GM21717 (cell line): Measurements from ENCODE around the gene NOS2.
"Not testable (repeated sequence)": the region's sequence is repeated elsewhere in the genome, so short reads cannot be mapped to it uniquely, and the experiment has no call there.

Experiments
- ATAC-seq: cut with Tn5 transposase; IDR thresholded peaks from one replicate; pipeline ENCODE4 v1.9.1; 2021; ENCODE audit warnings: mild to moderate bottlenecking, moderate library complexity; ENCODE audit not compliant: unreplicated experiment

NOS2 gene

DNA sequence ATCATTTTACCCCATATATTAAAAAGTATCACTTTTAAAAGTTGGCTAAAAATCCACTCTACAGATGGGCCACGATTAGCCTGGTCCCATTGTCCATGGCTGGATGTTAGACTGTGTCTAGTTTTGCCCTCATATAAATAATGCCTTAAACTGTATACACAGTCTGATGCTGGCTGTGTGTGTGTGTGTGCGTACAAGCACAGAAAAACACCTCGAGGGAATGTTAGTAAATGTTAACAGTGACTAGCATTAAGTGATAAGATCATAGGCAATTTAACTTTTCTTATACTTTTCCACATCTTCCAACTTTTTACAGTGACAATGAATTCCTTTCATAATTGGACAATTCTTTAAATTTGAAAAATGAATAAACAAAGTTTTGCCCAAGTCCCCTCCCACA lies 8.2 kb downstream of the NOS2 start:
- no peak for ATAC-seq

DNA sequence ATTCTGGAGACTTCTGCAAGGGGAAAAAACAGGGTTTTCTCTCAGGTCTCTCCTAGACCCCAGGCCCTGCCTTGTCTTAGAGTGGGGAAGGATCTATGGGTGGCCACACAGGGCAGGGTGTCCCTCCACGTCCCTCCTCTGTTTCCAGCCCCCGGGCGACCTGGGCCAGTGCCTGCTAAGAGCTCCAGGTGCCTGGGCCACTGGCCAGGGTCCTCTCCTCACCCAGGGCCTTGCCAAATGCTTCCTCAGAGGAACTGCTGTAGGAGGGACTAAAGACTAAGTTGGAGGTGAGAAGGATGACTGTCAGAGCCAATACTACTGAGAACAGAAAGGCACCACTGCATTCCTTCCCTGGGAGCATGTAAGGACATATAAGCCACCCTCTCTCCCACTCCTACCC lies 11.4 kb downstream of the NOS2 start:
- no peak for ATAC-seq

DNA sequence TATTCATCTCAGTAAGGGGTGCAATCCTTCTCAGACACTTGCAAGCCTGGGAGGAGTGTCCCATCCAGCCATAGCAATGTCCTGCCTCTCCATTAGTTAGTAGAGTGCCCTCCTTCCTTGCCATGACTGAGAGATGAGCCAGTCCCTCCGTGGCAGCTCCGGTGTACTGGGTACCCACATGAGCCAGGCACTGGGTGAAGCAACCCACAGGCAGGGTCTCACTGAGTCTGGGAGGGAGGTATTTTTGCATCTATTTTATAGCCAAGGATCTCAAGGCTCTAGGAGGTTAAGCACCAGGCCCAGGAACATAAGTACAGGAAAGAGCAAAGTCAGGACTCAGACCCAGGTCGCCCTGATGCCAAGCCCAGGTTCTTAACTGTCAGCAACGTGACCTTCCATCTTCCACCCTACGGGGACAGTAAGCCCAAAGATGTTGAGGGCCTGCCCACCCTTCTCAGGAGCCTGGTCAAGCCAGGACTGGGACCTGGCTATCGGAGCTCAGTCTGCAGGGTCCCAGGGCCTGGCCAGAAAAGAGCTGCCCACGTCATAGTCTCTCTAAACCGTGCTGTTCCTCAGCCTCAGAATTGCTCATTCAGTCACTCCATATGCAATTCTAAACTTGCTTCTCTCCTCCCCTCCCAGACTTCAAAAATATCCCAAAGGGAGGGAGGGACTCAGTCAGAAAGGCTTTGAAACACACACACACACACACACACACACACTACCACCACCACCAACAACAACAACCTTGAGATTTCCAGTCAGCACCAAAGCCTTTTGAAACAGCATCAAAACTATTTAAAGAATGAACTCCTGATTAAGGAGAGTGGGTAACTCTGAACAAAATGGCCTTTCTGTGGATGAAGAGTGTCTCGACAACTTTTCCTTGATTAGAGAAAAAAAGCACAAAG lies 16.6 kb downstream of the NOS2 start:
- no peak for ATAC-seq

DNA sequence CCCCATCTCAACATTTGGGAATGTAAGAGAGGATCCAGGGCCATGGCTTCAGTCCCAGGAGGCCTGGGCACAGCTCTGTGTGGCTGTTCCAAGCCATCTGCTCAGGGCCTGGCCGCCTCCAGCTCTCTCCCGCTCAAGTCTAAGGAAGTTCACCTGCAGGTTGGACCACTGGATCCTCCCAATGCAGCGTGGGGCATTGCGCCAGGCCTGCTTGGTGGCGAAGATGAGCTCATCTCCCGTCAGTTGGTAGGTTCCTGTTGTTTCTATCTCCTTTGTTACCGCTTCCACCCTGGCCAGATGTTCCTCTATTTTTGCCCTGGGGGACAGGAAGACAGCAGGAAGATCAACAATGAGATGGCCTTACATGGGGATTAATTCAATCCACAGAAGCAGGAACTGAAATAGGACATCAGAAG lies 17.5 kb downstream of the NOS2 start:
- ATAC-seq = no peak

DNA sequence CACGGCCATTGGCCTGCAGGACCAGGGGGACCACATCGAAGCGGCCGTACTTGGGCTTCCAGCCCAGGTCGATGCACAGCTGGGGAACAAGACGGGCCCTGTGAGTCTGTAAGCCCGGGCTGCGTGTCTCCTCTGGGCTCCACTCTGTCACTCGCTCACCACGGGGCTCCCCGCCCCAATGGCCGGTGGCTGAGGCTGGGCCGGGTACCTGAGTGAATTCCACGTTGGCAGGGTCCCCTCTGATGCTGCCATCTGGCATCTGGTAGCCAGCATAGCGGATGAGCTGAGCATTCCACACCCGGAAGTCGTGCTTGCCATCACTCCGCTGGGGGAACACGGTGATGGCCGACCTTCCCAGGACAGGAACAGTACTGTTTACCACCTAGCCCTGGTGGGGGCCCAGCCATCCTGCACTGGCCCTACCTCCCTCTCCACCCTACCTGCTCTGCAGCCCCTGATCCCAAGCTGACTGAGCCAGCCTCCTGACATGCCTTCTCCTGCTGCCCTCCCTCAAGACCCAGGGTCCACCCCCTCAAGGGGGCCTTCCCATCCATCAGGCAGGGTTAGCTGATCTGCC lies 19.4 kb downstream of the NOS2 start:
- no peak for ATAC-seq

DNA sequence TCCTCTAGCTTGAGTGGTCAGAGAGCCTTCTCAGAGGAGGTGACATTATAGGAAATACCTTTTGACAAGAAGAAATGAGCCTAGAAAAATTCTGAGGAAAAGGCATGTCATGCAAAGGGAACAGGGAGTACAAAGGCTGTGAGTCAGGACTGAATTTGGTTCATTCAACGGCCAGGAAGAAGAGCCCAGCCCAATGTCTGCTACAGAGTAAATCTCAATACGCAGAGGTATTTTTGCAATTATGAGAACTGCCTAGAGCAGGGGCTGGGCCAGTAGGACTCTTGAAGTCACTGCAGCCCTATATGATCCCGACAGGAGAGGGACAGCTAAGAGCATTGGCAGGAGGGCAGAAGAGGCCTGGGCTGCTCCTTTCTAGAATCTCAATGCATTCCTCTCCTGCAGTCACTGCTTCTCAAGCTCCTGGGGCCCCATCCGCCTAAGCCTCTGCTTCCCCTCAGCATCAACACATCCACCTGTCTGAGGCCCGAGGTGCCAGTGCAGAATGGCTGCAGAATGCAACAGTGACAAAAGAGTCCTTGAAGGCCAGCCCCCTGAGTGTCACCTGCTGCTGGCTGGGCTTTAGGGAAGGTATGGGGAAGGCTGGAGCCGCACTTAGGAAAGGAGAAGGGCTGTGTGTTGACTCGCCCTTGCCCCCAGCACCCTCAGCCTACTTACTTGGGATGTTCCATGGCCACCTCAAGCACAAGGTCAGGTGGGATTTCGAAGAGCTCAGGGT lies 20.1 kb downstream of the NOS2 start:
- ATAC-seq = no peak

DNA sequence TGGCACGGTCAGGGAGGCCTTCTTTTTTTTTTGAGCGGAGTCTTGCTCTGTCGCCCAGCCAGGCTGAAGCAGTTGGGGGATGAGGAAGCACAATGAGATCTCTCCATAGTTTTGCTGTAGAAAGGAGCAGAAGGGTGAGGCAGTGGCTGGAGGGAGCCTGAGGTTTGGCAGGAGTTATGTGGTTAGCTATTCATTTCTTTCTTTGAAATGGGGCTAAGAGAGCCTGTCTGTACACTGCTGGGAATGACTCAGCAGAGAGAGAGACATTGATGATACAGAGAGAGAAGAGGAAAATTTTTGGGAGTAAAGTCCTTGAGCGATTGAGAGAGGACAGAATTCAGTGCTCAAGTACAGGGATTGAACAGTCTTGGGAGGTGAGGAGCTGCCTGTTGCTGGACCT lies 22.1 kb downstream of the NOS2 start:
- no peak for ATAC-seq

DNA sequence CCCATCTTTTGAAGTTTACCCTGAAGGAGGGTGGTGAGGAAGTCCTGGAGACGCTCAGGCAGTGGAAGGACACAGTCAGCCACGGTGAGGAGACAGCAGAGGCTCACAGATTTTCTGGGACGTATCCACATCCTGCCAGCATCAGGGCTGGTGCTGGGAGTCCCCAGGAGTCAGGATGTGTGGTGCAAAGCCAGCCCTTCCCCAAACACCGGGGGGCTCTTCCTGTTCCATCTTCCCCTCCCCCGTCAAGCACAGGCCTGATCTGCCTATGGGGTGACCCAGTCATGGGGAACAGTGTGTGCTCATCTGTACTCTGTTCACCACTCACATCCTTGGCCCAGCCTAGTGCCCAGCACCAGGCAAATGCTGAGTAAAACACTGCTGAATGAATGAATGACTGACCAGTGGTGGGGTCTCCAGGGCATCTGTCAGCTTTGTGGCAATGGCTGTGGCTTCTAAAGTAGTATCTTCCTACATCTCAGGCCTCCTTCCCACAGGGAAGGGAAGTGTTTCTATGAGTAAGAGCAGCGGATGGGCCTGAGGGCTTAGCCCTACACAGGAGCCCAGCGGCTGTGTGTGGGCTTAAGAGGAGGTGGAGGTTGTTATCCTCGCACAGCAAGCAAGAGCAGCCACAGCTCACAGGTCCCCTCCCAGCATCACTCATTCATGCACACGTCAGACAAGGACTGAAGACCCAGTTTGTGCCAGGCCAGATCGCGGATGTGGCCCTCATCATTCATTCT lies 23.3 kb downstream of the NOS2 start:
- ATAC-seq = no peak

DNA sequence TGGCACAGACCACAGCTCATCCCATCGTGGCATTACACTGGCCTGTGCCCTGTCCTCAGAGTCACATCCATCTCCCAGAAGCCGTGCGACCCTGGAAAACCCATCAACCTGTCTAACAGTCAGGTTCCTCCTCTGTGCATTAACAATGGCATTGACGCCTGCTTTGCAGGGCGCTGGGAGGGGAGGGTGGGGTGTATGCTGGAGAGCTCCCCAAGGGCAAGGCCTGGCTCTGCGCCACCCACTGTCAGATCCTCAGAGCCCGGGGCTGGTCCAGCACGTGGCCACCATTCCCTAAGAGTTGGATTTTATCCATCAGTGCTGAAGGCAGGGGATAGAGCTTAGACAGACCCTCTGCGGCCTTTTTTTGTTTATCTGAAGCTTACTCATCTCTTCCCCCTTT lies 28.7 kb downstream of the NOS2 start:
- ATAC-seq = no peak

DNA sequence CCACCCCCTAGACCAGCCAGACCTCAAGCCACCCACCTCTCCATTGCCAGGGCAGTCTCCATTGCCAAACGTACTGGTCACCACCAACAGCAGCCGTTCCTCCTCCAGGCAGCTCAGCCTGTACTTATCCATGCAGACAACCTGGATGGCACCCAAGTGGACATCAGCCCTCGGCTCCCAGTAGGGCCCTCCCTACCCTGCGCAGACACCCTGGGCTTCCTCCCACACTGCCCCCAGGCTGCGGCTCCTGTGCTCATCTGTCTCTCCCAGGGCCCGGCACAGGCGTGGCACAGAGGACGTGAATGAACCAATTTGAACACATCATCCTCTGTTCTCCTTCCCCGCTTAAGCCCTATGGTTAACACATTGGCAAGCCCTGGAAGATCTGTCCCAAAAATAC lies 29.5 kb downstream of the NOS2 start:
- no peak for ATAC-seq

DNA sequence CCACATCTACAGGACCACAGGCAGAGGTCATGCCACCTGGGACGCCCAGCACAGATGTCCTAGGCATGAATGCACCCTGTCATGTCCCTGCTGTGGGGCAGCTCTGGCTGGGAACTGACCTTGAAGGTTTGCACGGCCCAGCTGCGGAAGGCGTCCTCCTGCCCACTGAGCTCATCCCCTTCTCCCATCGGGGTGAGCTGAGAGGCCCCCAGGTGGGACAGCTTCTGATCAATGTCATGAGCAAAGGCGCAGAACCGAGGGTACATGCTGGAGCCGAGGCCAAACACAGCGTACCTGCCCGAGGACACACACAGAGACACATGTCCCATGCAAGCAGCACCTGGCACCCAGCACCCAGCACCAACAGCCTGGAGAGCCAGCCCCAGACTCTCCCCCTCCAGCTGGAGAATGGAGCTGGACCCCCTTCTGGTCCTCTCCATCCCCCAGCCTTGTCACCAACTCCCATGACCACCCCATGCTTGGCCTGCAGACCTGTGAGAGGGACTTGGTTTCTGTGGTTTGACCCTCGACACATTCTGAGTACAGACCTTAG lies 31.4 kb downstream of the NOS2 start:
- ATAC-seq = no peak

DNA sequence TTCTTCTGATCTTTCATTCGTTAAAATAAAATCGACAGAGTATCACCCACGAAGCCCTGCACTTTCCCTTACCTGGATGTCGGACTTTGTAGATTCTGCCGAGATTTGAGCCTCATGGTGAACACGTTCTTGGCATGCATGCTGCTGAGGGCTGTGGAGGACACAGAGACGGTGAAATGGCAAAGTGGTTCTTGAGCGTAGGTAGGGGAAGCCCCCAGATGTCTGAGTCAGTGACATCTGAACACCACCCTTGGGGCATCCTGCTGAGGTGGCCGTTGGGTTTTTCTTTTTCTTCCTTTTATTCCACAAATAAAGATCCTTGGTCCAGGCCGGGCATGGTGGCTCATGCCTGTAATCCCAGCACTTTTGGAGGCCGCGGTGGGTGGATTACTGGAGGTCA lies 33.9 kb downstream of the NOS2 start:
- ATAC-seq = no peak

DNA sequence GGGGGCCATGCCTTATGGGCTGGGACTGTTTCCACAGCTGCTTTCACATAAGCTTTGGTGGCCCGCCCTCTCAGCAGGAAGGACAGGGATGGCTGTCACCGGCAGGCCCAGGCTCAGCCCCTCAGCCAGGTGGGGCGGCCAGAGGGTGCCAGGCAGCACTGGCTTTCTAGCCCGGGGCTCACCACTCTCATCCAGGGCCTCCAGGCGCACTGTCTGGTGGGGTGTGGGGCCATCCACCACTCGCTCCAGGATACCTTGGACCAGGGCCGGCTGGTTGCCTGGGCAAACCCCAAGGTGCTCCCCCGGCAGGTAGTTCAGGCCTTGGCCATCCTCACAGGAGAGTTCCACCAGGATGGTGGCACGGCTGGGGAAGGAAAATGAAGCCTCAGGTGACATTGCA lies 35.0 kb downstream of the NOS2 start:
- ATAC-seq = no peak

DNA sequence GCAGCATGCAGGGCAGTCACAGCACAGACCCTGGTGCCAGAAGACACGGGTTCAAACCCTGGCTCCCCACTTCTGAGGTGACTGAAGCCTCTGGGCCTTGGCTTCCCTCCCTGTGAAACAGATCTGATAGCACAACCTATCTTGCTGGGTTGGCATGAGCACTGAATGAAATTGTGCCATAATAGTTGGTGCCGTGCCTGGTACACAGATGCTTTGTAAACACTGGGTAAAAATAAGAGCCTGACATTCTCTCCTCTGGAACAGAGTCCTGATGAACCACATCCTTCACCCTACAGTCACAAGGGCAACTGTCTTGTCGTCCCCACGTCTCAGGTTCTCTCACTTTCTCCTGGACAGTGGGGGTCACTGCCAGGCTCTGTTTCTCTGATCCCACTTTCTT lies 35.7 kb downstream of the NOS2 start:
- no peak for ATAC-seq

DNA sequence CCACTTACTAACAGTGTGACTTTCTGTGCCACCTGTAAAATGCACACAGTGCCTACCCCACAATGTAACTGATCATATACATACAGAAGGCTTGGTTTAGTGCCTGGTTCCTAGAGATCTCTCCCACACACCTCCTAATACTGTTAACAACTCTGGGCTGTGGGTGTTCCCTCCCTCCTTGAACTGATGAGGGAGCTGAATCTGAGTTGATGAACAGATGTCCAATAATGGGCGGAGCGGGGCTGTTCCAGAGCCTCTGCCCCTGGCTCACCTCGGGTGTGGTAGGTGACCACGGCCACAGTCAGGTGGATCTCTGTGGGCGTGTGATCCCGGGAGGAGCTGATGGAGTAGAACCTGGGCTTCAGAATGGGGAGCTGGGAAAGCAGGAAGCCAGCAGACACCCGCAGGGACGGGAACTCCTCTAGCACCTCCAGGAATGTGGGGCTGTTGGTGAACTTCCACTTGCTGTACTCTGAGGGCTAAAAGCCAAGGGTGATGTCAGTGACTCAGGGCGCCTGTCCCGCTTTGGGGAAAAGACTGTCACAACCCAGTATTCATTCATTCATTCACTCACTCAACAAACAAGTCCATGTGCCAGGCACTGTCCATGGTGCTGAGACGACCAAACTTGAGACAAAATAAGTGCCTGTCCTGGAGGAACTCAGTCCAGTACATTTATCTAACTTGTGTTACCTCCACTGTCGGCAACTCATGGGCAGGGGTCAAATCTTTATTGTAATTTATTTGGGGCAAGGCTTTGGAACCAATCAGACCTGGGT lies 37.6 kb downstream of the NOS2 start:
- ATAC-seq = no peak

DNA sequence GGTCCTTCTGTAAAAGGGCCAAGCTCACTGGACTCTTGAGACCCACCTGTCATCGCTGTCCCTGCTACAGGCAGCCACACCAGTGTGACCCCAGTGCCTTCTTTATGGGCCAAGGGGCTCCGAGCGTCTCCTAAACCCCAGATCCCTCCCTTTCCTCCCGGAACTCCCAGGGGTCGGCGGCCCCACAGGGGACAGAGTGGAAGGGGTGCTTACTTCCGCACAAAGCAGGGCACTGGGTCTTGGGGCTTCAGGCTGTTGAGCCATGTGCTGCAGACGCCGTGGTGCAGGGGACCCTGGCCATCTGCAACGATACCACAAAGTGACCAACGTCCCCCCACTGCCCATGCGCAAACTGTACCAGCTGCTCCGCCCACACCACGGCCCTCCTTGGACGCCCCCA lies 39.4 kb downstream of the NOS2 start:
- not testable (repeated sequence) for ATAC-seq

DNA sequence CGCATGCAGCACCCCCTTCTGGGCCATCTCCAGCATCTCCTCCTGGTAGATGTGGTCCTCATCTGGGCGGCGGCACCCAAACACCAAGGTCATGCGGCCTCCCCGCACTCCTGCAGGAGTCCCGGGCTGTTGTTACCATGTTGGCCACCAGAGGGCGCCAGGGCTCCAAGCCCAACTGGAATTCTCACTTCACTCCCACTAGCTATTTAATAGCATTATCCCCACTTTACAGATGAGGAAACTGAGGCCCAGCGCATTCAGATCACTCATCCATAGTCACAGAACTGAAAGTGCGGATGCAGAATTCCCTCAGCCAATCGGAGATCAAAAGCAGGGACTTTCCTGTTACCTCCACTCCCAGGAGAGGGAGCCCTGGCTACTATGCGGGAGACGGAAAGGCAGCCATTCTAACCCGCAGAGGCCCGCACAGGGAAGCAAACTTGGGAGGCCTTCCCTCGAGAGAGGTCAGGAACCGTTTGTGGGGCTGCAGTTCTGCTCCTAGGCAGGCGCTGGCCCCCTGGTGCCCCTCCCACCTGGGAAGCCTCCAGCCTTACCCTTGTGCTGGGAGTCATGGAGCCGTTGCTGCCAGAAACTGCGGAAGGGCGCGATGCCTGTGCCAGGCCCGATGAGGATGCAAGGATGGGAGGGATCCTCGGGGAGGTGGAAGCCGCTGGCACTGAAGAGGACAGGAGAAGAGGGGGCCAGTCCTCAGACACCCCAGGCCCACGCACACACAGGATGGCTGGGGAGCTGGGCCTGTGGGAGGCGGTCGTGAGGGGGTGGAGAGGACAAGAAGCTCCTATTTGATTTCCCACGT lies 40.1 kb downstream of the NOS2 start:
- ATAC-seq = no peak

DNA sequence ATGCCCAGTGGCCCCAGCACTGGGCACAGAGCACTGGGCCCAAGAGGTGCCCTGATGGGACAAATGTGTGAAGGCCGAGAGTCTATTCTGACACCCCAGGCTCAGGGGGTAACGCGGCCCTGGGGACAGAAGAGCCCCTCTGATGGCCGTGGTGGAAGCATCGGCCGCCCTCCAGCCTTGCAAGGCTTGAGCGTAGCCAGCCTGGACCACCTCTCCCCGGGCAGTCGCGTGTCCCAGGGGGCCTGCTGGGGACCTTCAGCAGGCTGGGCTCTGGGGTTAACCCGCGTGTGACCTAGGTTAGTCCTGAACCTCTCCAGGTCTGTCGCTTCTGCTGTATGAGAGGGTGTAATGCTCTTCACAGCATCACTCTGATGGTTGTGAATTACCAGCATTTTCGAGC lies 40.8 kb downstream of the NOS2 start:
- no peak for ATAC-seq
